Muscle layer of duodenum (tissue), 2 donors: ENCODE results near the gene TCF3.
"Not testable (repeated sequence)": the region's sequence is repeated elsewhere in the genome, so short reads cannot be mapped to it uniquely, and the experiment has no call there.

Experiments used
- H3K27ac ChIP-seq: one replicate; pipeline ENCODE4 v1.7.0; 2013; ENCODE audit warnings: mild to moderate bottlenecking, low read length
- H3K27me3 ChIP-seq: one replicate; pipeline ENCODE4 v1.7.0; 2013; ENCODE audit warnings: low read depth, mild to moderate bottlenecking, control low read depth, low read length
- H3K36me3 ChIP-seq, 2 donors: one replicate each; pipeline ENCODE4 v1.7.0; 2013; ENCODE audit warnings: low read length in 2 of 2, control low read depth in 1 of 2, mild to moderate bottlenecking in 1 of 2; ENCODE audit not compliant: insufficient read depth in 2 of 2, control insufficient read depth in 1 of 2
- H3K4me1 ChIP-seq, 2 donors: one replicate each; pipeline ENCODE4 v1.7.0; 2013; ENCODE audit warnings: low read length in 2 of 2, mild to moderate bottlenecking in 2 of 2, control low read depth in 1 of 2, moderate library complexity in 1 of 2; ENCODE audit not compliant: insufficient read depth in 2 of 2, control insufficient read depth in 1 of 2
- H3K4me3 ChIP-seq, 2 donors: one replicate each; pipeline ENCODE4 v1.7.0; 2013; ENCODE audit warnings: low read length in 2 of 2, low read depth in 1 of 2, mild to moderate bottlenecking in 1 of 2
- H3K9me3 ChIP-seq, 2 donors: one replicate each; pipeline ENCODE4 v1.7.0; 2013; ENCODE audit warnings: low read length in 2 of 2, control low read depth in 1 of 2, mild to moderate bottlenecking in 1 of 2; ENCODE audit not compliant: control insufficient read depth in 1 of 2
- donor health status: healthy.

TCF3 gene

GRCh38 chr19:1648459-1648849 lies 4.0 kb downstream of the TCF3 start:
- Histone ChIP-seq H3K27me3 (no peaks in the 10 kb centered on the region), H3K4me3 (no peak overlapping the region), H3K36me3 (peaks cover 0 to 32% of the 10 kb centered on the region in 2 donors), H3K4me1 (peaks cover 3 to 18% of the 10 kb centered on the region in 2 donors), H3K9me3 (no peaks in the 10 kb centered on the region), H3K27ac (no peak overlapping the region)

- H3K27ac ChIP-seq: no peak overlapping the region
- peaks cover 0 to 33% of the 10 kb centered on the region in 2 donors for H3K36me3 ChIP-seq
- H3K9me3 ChIP-seq: no peaks in the 10 kb centered on the region
- H3K4me3 ChIP-seq: no peak overlapping the region
- no peaks in the 10 kb centered on the region for H3K27me3 ChIP-seq
- H3K4me1 ChIP-seq: peaks cover 3 to 18% of the 10 kb centered on the region in 2 donors
Observed at GRCh38 chr19:1647501-1648458, 4.6 kb downstream of the TCF3 start.

- Histone ChIP-seq H3K27ac (no peak overlapping the region), H3K36me3 (peaks cover 0 to 39% of the 10 kb centered on the region in 2 donors), H3K4me3 (no peak overlapping the region), H3K9me3 (no peaks in the 10 kb centered on the region), H3K27me3 (no peaks in the 10 kb centered on the region), H3K4me1 (peaks cover 3 to 18% of the 10 kb centered on the region in 2 donors)
Observed at GRCh38 chr19:1646659-1647453, 5.6 kb downstream of the TCF3 start.

- no peak overlapping the region for H3K4me3 ChIP-seq
- peaks cover 0 to 40% of the 10 kb centered on the region in 2 donors for H3K36me3 ChIP-seq
- H3K27me3 ChIP-seq: no peaks in the 10 kb centered on the region
- peaks cover 3 to 15% of the 10 kb centered on the region in 2 donors for H3K4me1 ChIP-seq
- no peaks in the 10 kb centered on the region for H3K9me3 ChIP-seq
- H3K27ac ChIP-seq: no peak overlapping the region
Observed at GRCh38 chr19:1646149-1646548, 6.3 kb downstream of the TCF3 start.

GRCh38 chr19:1645299-1645698 lies 7.1 kb downstream of the TCF3 start:
- H3K27me3 ChIP-seq: no peaks in the 10 kb centered on the region
- H3K9me3 ChIP-seq: no peaks in the 10 kb centered on the region
- H3K4me1 ChIP-seq: peaks cover 0 to 6% of the 10 kb centered on the region in 2 donors
- H3K4me3 ChIP-seq: no peak overlapping the region
- no peak overlapping the region for H3K27ac ChIP-seq
- H3K36me3 ChIP-seq: peaks cover 0 to 40% of the 10 kb centered on the region in 2 donors

- H3K27me3 ChIP-seq: no peaks in the 10 kb centered on the region
- H3K36me3 ChIP-seq: peaks cover 4 to 40% of the 10 kb centered on the region in 2 donors
- no peak overlapping the region for H3K4me3 ChIP-seq
- H3K27ac ChIP-seq: no peak overlapping the region
- no peaks in the 10 kb centered on the region for H3K9me3 ChIP-seq
- peaks cover 0 to 8% of the 10 kb centered on the region in 2 donors for H3K4me1 ChIP-seq
Observed at GRCh38 chr19:1644070-1644469, 8.3 kb downstream of the TCF3 start.

- H3K4me3 ChIP-seq, H3K27ac ChIP-seq, H3K9me3 ChIP-seq, H3K27me3 ChIP-seq, H3K4me1 ChIP-seq: not testable (repeated sequence)
- peaks cover 4 to 27% of the 10 kb centered on the region in 2 donors for H3K36me3 ChIP-seq
Observed at GRCh38 chr19:1640893-1641448, 11.4 kb downstream of the TCF3 start.

GRCh38 chr19:1636325-1637236 lies 15.8 kb downstream of the TCF3 start:
- Histone ChIP-seq H3K4me1 (peaks cover 0 to 8% of the 10 kb centered on the region in 2 donors), H3K36me3 (peaks cover 10 to 22% of the 10 kb centered on the region in 2 donors), H3K4me3 (no peak overlapping the region), H3K9me3 (no peaks in the 10 kb centered on the region), H3K27me3 (no peaks in the 10 kb centered on the region), H3K27ac (no peak overlapping the region)

- Histone ChIP-seq H3K27me3 (no peaks in the 10 kb centered on the region), H3K9me3 (no peaks in the 10 kb centered on the region), H3K36me3 (peaks cover 10 to 26% of the 10 kb centered on the region in 2 donors), H3K27ac (no peak overlapping the region), H3K4me1 (peaks cover 0 to 5% of the 10 kb centered on the region in 2 donors), H3K4me3 (no peak overlapping the region)
Observed at GRCh38 chr19:1634938-1635243, 17.5 kb downstream of the TCF3 start.

- H3K27me3 ChIP-seq: no peaks in the 10 kb centered on the region
- no peak overlapping the region for H3K27ac ChIP-seq
- H3K36me3 ChIP-seq: peaks cover 9 to 26% of the 10 kb centered on the region in 2 donors
- no peaks in the 10 kb centered on the region for H3K9me3 ChIP-seq
- no peak overlapping the region for H3K4me3 ChIP-seq
- peaks cover 0 to under 1% of the 10 kb centered on the region in 2 donors for H3K4me1 ChIP-seq
Observed at GRCh38 chr19:1634242-1634937, 18.0 kb downstream of the TCF3 start.
